WERI-Rb-1 (cell line): ENCODE measurements around the gene TEPSIN.

Source experiments
- DNase-seq: peaks from one replicate; pipeline ENCODE4 v3.0.0-alpha.2; 2020
- H3K27ac ChIP-seq: fragments of 250-450 bp; sonication (Bioruptor Pico); 2 replicates; pipeline ENCODE4 v1.5.1; 2020; ENCODE audit warnings: mild to moderate bottlenecking, moderate library complexity
- H3K27me3 ChIP-seq: fragments of 250-450 bp; sonication (Bioruptor Pico); 2 replicates; pipeline ENCODE4 v1.5.1; 2021; ENCODE audit warnings: mild to moderate bottlenecking, low read depth, moderate library complexity; ENCODE audit not compliant: insufficient read depth, severe bottlenecking
- H3K36me3 ChIP-seq: fragments of 250-450 bp; sonication (Bioruptor Pico); 2 replicates; pipeline ENCODE4 v1.5.1; 2020; ENCODE audit warnings: mild to moderate bottlenecking, moderate library complexity
- H3K4me3 ChIP-seq: 2 replicates; pipeline ENCODE4 v1.5.1; 2011; ENCODE audit warnings: low read depth, mild to moderate bottlenecking, control low read depth, low read length
- H3K9me3 ChIP-seq: fragments of 250-450 bp; sonication (Bioruptor Pico); 2 replicates; pipeline ENCODE4 v1.5.1; 2021; ENCODE audit warnings: mild to moderate bottlenecking, moderate library complexity; ENCODE audit not compliant: severe bottlenecking
- TF ChIP-seq, protein P1 (sequence below): IDR thresholded peaks from 2 replicates; pipeline ENCODE4 v1.5.1; 2011; ENCODE audit warnings: low read depth, mild to moderate bottlenecking, control low read depth, inconsistent platforms, low read length

The TEPSIN gene

DNA sequence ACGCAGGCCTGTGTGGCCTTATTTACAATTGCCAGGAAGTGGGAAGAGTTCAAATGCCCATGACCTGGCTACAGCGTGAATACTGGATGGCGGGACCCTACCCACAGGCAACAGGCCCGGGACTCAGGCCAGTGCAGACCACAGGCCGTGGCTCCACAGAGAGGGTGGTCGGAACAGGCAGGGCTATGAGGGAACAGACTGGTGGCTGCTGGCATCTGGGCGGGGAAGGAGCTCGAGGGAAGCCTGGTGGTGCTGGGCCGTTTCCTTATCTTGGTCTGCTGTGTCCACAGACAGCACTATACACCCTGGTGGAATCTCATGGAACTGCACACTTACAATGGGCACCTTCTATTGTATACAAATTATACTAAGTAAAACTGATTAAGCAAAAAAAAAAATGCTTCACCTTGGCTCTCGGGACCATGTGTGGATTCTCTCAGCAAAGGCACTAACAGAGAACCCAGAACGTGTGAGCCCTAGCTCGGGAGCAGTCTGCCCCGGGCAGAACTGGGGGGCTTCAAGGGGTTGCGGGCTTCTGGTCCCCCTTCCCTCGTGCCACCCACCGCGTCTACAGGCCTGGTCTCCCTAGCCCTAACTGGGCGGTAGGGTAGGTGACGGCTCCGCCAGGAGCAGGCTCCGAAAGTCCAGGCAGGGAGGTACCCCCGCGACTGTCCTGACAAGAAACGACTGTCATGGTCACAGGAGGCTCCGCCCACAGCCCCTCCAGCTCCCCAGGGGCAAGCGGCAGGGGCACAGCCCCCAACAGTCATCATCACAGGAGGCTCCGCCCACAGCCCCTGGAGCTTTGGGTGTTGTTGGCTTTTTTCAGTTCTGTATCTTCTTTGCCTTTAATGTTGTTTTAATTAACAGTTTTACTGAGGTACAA is 37.9 kb downstream of the TEPSIN start:
- H3K27ac ChIP-seq = peak overlapping the region; percentile 33; the same call in 1 of the 2 replicates
- TF ChIP-seq, protein P1, sequence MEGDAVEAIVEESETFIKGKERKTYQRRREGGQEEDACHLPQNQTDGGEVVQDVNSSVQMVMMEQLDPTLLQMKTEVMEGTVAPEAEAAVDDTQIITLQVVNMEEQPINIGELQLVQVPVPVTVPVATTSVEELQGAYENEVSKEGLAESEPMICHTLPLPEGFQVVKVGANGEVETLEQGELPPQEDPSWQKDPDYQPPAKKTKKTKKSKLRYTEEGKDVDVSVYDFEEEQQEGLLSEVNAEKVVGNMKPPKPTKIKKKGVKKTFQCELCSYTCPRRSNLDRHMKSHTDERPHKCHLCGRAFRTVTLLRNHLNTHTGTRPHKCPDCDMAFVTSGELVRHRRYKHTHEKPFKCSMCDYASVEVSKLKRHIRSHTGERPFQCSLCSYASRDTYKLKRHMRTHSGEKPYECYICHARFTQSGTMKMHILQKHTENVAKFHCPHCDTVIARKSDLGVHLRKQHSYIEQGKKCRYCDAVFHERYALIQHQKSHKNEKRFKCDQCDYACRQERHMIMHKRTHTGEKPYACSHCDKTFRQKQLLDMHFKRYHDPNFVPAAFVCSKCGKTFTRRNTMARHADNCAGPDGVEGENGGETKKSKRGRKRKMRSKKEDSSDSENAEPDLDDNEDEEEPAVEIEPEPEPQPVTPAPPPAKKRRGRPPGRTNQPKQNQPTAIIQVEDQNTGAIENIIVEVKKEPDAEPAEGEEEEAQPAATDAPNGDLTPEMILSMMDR = peak; percentile 65
- no peaks in the 10 kb centered on the region for H3K9me3 ChIP-seq
- H3K27me3 ChIP-seq = no peaks in the 10 kb centered on the region
- H3K36me3 ChIP-seq = peaks cover 92% of the 10 kb centered on the region
- peak; percentile 84 for DNase-seq
- no peak overlapping the region for H3K4me3 ChIP-seq

DNA sequence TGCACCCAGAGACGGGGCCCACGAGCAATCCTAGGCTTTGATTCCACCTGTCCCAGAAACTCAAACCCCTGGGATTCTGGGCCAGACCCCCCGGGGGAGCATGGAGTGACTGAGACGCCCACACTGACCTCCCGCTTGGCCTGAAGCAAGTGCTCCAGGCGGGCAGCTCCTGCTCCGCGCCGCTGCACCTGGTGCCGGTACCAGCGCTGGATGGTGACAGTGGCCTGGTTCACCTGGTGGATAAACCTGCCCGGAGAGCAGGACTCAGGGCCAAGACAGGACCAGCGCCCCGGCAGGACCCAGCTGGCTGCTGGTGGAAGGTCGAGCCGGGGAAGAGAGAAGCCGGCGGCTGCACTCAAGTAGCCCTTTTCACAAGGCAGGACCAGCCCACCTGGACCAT is 38.7 kb downstream of the TEPSIN start:
- no peak for DNase-seq
- Histone ChIP-seq H3K9me3 (no peaks in the 10 kb centered on the region), H3K4me3 (no peak overlapping the region), H3K36me3 (peaks cover 95% of the 10 kb centered on the region), H3K27me3 (no peaks in the 10 kb centered on the region), H3K27ac (peak overlapping the region; percentile 33)
- TF ChIP-seq, protein P1 = no peak

DNA sequence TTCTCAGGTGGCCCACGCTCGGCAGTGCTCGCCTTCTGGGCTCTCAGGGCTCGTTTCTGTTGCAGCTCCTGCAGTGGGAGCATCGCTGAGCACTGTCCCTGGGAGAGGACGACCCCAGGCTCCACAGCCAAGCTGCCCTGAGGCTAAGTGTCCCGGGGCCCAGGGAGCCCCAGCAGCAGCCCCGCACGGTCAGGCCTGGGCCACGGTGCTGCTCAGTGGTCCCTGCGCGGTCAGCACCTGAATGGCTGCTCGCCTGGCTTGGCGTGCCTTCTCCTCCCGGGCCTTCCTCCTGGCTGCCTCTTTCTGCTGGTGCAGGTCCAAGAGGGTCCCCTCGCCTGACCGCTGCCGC is 39.4 kb downstream of the TEPSIN start:
- no peaks in the 10 kb centered on the region for H3K9me3 ChIP-seq
- peaks cover 96% of the 10 kb centered on the region for H3K36me3 ChIP-seq
- H3K27ac ChIP-seq = no peak overlapping the region
- H3K4me3 ChIP-seq = no peak overlapping the region
- TF ChIP-seq, protein P1 = no peak
- no peak for DNase-seq
- H3K27me3 ChIP-seq = no peaks in the 10 kb centered on the region

DNA sequence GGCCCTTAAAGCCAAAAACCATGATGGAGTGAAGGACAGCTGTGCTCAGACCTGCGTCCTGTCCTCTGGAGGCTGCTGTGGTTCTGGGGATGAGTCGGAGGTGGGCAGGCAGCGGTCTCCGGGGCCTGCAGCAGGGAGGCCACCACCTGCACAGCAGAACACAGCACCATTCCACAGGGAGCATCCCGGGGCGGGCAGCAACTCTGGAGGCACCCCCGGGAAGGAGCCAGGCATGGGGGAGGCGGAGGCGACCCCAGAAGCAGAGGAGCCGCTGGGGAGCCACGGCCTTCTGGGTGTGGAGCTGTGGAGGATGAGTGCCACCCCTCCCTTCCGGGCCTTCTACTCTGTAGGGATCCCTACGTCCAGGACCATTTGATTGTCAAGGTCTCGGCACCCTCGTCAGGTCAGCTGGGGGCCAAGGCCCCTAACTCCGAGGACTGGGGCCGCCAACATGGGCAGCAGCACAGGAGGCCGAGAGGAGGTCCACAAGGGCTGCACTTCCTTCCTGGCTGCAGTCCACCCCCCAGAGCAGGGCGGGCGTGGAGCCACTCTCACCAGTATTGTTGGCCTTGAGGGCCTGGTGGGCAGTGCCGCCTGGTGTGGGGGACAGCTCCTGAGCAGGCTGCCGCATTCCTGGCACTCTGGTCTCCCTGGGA is 39.9 kb downstream of the TEPSIN start:
- no peak for DNase-seq
- TF ChIP-seq, protein P1 = no peak
- Histone ChIP-seq H3K4me3 (no peak overlapping the region), H3K9me3 (no peaks in the 10 kb centered on the region), H3K36me3 (peaks cover 95% of the 10 kb centered on the region), H3K27ac (peak overlapping the region; percentile 35), H3K27me3 (no peaks in the 10 kb centered on the region)

DNA sequence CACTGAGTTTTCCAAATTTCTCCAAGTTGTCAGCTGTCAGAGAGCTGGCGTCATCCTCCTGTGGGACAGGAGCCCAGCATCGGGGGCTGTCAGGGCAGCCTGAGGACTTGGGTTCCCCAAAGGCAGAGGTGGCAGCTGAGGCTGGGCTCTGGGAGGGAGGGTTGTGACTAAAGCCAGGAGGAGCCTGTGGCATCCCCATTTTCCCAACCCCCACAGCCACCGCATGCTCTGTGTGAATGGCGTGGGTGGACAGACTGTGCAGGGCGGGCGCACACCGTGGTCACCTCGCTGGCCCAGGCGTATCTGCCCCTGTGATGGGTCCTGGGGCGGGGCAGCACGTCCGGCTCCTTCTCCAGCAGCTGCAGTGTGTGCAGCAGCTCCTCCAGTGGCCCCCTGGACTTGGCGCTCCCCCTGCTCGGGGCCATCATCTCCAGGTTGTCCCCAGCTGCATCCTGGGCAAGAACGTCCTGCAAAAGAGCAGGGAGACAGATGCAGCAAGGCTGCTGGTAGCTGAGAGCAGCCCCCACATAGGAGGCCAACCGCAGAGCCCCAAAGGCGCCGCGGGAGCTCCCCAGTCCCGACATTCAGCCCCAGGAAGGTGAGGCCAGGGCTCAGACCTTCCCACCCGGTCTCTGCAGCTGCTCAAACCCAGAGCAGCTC is 40.9 kb downstream of the TEPSIN start:
- H3K9me3 ChIP-seq = no peaks in the 10 kb centered on the region
- H3K27ac ChIP-seq = peak overlapping the region; percentile 35
- TF ChIP-seq, protein P1 = no peak
- peaks cover 95% of the 10 kb centered on the region for H3K36me3 ChIP-seq
- DNase-seq = no peak
- no peaks in the 10 kb centered on the region for H3K27me3 ChIP-seq
- H3K4me3 ChIP-seq = no peak overlapping the region
